22Rv1 (cell line): ENCODE measurements around the gene AURKAIP1.
A peak's percentile ranks its signal among the peaks of the same experiment; 100 is the strongest.

ENCODE experiments used
- H3K27ac ChIP-seq: fragments of 450-650 bp; 2 replicates; pipeline ENCODE4 v1.5.1; 2017
- CTCF ChIP-seq: fragments of 450-650 bp; IDR thresholded peaks from 2 replicates; pipeline ENCODE4 v1.5.1; 2017; ENCODE audit warnings: mild to moderate bottlenecking
- ZFX ChIP-seq: fragments of 450-650 bp; IDR thresholded peaks from 2 replicates; pipeline ENCODE4 v1.6.1; 2017; ENCODE audit warnings: antibody characterized with exemption, borderline replicate concordance

Gene AURKAIP1

DNA sequence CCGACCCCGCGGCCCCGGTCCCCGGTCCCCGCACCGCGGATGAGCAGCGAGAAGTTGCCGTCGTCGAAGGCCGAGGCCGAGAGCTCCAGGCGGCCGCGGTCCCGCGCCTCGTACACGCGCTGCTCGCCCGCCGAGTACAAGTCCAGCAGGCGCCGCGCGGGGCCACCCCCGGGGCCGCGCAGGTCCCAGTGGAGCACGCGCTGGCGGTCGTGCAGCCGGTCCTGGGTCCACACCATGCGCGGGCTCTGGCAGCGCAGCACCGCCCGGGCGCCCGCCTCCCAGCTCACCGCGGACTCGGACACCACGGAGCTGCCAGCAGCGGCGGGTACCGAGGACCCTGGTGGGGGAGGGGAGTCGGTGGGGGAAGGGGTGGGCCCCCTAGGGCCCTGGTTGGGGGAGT is 19.6 kb downstream of the AURKAIP1 start:
- TF ChIP-seq CTCF, result no peak
- no peak for TF ChIP-seq ZFX
- peak overlapping the region; percentile 64 for H3K27ac ChIP-seq

DNA sequence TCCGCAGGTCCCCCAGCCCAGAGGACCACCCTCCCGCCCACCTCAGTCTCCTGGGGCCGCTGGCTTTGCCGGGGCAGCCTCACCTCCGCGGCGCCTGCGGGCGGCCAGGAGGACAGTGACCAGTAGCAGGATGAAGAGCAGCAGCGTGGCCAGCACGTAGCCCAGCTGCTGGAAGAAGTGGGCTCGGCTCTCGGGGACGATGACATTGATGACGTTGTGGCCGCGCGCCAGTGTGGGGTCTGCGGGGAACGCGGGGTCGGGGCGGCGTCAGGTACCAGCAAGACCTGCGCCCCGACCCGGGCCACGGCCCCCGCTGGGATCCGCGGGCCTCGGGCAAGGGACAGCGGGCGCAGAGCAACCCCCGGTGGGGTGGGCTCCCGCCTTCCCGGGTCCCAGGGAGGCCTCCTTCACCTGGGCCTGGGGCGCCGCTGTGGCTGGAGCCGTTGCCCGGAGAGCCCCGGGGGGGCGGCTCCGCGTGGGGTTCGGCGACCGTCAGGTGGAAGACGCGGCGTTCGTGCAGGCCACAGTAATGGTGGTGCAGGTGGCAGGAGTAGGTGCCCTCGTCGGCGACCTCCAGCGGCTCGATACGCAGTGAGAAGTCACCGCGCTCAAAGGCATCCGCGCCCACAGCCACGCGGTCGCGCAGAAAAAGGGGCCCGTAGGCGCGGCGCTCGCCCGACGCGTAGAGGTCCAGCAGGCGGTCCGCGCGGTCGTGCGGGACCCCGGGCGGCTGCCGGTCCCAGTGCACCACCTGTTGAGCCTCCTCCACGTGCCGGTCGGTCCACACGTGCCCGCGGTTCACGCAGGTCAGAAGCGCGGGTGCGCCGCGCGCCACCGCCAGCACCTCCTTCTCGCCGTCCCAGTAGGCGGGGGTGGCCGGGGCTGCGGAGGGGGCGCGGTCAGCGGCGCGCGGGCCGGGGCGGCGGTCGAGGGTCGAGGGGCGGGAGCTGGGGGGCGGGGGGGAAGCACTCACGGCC is 20.4 kb downstream of the AURKAIP1 start:
- H3K27ac ChIP-seq, result peak overlapping the region; percentile 64
- TF ChIP-seq CTCF (0 out of 2 replicates have a peak, but pooled peaks have one; percentile 4), ZFX (no peak)

DNA sequence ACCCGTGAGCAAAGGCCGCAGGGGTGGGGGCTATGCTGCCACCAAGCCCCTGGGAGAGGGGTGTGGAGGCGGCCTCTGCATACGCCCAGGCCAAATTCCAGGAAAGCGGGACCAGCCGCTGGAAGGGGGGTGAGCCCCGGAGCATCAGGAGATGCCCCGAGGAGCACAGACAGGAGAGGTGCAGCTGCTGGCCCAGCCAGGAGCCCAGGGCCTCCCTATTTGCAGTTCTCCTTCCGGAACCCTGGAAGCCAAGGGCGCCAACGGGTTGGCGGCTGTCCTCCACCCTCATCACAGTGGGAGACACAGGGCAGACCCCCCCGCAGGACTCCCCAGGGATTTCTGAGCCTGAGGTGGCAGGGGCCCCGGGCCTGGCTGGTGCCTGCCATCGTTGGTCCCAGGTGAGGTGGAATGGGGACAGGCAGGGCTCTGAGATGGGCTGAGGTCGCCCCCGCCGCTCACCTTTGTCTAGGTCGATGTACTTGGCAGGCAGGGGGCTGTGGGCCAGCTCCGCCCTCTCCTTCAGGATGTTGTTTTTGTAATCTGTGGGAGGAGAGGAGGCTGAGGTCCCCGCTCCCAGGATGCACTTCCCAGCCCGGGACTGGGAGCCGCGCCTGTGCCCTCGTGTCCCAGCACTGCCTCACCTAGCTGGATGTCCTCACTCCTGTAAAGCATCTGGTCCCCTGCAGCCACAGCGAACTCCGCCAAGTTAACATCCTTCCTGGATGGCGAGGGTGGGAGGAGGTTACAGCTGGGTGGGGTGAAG is 21.4 kb downstream of the AURKAIP1 start:
- no peak overlapping the region for H3K27ac ChIP-seq
- TF ChIP-seq CTCF (no peak), ZFX (no peak)

DNA sequence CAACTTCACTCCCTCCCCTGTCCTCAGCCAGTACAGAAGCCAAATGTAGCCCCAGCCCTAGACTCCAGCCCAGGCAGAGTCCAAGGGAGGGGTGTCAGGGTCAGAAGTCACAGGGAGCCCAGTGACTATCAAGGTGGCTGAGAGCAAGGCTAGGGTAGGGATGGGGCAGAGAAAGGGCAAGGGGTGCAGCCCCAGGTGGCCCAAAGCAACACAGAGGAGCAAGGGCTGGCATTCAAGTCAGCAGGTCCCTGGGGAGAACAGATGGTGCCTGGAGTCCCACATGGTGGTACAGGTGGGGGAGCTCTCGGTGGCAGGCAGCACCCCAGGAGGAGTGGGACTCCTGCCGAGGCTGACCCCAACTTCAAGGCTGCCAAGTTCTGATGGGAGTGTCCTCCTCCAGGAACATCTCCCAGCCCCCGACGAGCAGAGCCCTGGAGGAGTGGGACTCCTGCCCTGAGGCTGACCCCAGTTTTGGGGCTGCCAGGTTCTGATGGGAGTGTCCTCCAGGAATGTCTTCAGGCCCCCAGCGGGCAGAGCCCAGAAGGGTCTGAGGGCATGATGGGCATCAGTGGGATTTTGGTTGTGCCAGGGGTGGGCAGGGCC is 22.1 kb downstream of the AURKAIP1 start:
- TF ChIP-seq ZFX, result no peak
- TF ChIP-seq CTCF, result no peak
- peak overlapping the region; percentile 47 for H3K27ac ChIP-seq

- TF ChIP-seq ZFX (no peak), CTCF (no peak)
- H3K27ac ChIP-seq, result peak overlapping the region; percentile 47
These were observed 23.2 kb downstream of the AURKAIP1 start for GRCh38 chr1:1351511-1352427.

GRCh38 chr1:1349256-1350012 is 25.6 kb downstream of the AURKAIP1 start, which contains the start of gene DVL1:
TSS of gene DVL1 (minus strand) at chr1:1349418. CDS start at chr1:1349065, 353 bp downstream.
- H3K27ac ChIP-seq, result peak within 1 kb of the TSS; percentile 88
- TF ChIP-seq CTCF (peak; percentile 75), ZFX (no peak)
